Measurements from ENCODE around the gene MPPED2.

The MPPED2 gene

DNA sequence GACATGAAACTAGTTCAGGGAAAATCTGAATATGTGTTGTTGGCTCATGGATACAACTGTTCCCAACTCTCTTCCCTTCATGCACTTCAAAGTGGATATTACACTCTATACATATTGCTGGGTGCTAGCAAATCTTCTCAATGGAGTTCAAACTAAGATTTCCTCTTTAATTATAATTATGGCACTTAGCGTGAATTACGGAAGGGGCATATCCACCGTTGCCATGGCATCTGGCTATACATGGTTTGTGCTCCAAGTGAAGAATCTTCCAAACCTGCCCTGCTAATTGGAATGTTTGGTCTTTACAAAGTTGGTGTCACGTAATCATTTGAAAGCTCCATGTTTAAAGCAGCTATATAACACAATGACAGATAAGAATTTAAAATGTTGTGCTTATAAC lies 5.6 kb downstream of the MPPED2 start:
- DNase-seq (ENCODE audit: low read depth): no peak
- H3K4me3 ChIP-seq (ENCODE audit: low read depth, low read length): no peak overlapping the region
- TF ChIP-seq, protein P1, sequence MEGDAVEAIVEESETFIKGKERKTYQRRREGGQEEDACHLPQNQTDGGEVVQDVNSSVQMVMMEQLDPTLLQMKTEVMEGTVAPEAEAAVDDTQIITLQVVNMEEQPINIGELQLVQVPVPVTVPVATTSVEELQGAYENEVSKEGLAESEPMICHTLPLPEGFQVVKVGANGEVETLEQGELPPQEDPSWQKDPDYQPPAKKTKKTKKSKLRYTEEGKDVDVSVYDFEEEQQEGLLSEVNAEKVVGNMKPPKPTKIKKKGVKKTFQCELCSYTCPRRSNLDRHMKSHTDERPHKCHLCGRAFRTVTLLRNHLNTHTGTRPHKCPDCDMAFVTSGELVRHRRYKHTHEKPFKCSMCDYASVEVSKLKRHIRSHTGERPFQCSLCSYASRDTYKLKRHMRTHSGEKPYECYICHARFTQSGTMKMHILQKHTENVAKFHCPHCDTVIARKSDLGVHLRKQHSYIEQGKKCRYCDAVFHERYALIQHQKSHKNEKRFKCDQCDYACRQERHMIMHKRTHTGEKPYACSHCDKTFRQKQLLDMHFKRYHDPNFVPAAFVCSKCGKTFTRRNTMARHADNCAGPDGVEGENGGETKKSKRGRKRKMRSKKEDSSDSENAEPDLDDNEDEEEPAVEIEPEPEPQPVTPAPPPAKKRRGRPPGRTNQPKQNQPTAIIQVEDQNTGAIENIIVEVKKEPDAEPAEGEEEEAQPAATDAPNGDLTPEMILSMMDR (IDR thresholded peaks at IDR 0.05; ENCODE audit: low read depth, low read length, missing control alignments): no peak

DNA sequence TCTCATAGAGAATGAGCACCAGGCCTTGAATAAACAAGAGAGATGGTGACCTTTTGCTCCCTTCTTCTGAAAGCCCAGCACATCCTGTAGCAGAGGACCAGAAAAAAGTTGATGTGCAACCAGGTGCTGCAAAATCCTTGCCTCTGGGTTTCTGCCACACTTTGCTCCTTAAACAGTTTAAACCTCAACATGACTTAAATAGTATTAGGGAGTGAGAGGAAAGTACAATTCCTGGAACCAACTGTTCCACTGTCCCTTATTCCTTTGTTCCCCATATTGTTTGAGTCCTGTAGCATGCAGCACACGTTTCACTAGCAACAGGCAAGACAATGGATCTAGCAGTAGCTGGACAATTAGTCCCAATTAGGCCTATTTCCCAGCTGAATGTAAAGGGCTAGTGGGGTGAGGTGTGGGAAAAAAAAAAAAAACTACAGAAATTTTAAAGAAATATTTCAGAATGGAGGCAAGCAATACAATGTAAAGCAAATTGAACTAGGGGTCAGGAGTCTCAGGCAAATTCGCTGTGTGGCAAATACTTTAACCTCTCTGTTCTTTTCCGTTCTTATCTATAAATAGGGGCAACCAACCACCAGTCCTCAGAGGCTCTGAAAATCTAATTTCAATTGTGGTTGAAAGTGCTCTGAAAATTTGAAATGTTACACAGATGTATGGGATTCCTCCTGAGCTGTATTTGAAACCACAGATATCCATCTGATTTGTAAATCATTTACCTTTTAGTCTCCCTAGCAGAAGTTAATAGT lies 6.6 kb downstream of the MPPED2 start:
- no peak for DNase-seq (ENCODE audit: low read depth)
- no peak overlapping the region for H3K4me3 ChIP-seq (ENCODE audit: low read depth, low read length)
- TF ChIP-seq, protein P1 (IDR thresholded peaks at IDR 0.05; ENCODE audit: low read depth, low read length, missing control alignments): no peak

DNA sequence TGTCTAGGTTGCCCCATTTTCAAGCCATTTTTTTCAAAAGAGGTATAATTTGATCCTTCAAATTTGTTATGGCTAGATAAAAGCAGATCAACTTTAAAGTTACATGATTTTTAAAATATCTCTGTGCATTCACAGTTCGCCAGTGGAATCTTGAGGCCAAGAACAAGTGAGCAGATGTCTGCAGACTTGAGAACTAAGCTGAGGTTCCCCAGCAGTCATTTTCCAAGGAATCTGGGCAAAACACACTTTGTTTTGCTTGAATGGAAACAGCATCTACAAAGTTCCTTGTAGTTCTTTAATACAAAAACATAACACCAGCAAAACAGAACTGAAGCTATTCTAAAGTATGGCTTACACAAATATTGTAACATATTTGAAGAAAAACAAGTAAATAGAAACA lies 7.7 kb downstream of the MPPED2 start:
- TF ChIP-seq, protein P1 (IDR thresholded peaks at IDR 0.05; ENCODE audit: low read depth, low read length, missing control alignments): no peak
- no peak overlapping the region for H3K4me3 ChIP-seq (ENCODE audit: low read depth, low read length)
- DNase-seq (ENCODE audit: low read depth): no peak

DNA sequence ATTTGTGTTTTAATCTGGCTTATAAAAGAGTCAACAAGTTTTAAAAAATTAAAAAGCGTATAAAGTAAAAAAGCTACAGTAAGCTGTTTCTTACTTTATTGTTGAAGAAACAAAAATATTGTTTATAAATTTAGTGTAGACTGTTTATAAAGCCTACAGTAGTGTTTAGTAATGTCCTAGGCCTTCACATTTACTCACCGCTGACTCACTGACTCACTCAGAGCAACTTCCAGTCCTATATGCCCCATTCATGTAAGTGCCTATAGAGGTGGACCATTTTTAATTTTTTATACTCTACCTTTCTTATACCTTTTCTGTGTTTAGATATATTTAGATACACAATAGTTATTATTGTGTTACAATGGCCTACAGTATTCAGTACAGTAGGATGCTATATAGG lies 12.2 kb downstream of the MPPED2 start:
- TF ChIP-seq, protein P1 (IDR thresholded peaks at IDR 0.05; ENCODE audit: low read depth, low read length, missing control alignments): no peak
- no peak overlapping the region for H3K4me3 ChIP-seq (ENCODE audit: low read depth, low read length)
- DNase-seq (ENCODE audit: low read depth): no peak

DNA sequence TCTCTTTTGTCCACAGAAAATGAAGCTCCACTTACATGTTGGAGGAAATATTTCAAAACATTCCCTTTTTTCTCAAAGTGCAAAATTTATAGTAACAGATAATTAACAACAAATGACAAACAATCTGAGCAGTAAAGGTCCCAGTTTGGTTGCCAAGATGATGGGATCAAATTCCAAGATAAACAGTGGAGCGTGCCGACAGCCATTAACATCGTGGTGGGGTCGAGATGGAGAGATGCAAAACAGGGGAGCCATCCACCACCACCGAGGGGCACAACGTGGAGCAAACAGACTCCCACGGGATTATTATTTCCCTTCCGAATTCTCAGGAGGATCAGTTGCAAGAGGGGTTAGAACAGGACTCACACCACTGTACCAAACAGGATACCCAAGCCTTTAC lies 17.2 kb downstream of the MPPED2 start:
- TF ChIP-seq, protein P1 (IDR thresholded peaks at IDR 0.05; ENCODE audit: low read depth, low read length, missing control alignments): no peak
- DNase-seq (ENCODE audit: low read depth): no peak
- H3K4me3 ChIP-seq (ENCODE audit: low read depth, low read length): no peak overlapping the region

DNA sequence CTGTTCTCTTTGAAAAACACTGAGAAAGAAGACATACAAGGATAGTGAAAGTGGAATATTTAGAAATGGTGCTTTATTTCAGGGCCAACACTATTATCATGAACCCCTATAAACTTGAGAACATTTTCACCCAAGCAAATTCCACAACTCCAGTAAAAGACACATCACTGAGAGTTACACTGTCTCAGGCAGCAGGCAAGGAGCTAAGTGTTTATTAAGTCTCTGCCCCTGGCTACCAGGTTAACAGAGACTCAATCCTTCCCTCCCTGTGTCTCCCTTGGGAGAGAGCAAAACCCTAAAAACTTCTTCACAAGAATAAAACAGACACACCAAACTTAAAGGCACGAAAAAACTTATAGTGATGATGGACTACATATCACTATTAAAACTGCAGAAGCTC lies 18.5 kb downstream of the MPPED2 start:
- no peak overlapping the region for H3K4me3 ChIP-seq (ENCODE audit: low read depth, low read length)
- DNase-seq (ENCODE audit: low read depth): no peak
- TF ChIP-seq, protein P1 (IDR thresholded peaks at IDR 0.05; ENCODE audit: low read depth, low read length, missing control alignments): no peak

DNA sequence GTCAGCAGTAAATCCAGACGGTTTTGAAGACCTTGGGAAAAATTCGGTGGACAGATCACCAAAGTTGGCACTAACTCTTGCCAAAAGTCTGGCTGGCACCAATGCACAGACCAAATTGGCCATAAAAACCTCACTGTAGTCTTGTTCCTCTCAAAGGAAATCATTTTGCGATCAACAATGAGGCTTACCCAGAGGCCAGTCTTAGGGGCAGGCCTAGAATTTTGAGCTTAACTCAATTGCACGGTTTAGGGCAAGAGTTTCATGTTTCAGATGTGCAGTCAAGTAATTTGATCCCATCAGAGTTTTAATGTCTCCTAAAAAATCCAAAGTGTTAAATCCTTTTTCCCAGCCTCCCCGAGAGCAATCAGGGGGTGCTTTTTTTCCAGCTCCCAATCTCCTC lies 19.0 kb downstream of the MPPED2 start:
- H3K4me3 ChIP-seq (ENCODE audit: low read depth, low read length): no peak overlapping the region
- TF ChIP-seq, protein P1 (IDR thresholded peaks at IDR 0.05; ENCODE audit: low read depth, low read length, missing control alignments): no peak
- DNase-seq (ENCODE audit: low read depth): no peak
